Heart left ventricle (tissue), 13 donors: Measurements from ENCODE around the gene ZDHHC4.

Experiments
- POLR2A ChIP-seq, 2 donors: fragments of 450-650 bp; IDR thresholded peaks; one replicate each; pipeline ENCODE4 v1.6.1; 2017; ENCODE audit warnings: antibody characterized with exemption in 2 of 2, mild to moderate bottlenecking in 2 of 2, moderate library complexity in 2 of 2
- TF ChIP-seq, protein P1 (sequence below), 12 donors: fragments of 200-600 bp; sonication (generic) in 4 of 12; IDR thresholded peaks; one replicate each; pipeline versions ENCODE4 v1.5.0 to v1.8.0; 2018 to 2022; ENCODE audit warnings: antibody characterized with exemption in 12 of 12, mild to moderate bottlenecking in 5 of 12
- donor health status: ischemic (EF 13 %, LVEDD 7.1; RV severe dilation, severe dysfunction).
- donor health status: DM: no; HTN: yes; CAD: no.
- donor health status: DM: no; HTN: no; CAD: no.
- donor health status: ischemic (EF 25% LVEDD 6.9; RV normal size, moderate dysfunction).
- donor health status: ischemic (EF 25% LVEDD 5.7; RV mildly dilated, moderate dysfunction).
- donor health status: ischemic (EF 35%, LVEDD 5.7; RV mildly dilated, moderate dysfunction).
- donor health status: nonischemic (EF 11% LVEDD 7.7; RV severe dilation, severe dysfunction).
- donor health status: DM: yes; HTN: yes; CAD: no.
- donor health status: PGD.
- donor health status: ischemic (EF 29% LVEDD 5.4; RV normal size, mild dysfunction).
- donor health status: nonischemic (EF 23%, LVEDD 6.1; RV moderate dilation, normal function).

DNA sequence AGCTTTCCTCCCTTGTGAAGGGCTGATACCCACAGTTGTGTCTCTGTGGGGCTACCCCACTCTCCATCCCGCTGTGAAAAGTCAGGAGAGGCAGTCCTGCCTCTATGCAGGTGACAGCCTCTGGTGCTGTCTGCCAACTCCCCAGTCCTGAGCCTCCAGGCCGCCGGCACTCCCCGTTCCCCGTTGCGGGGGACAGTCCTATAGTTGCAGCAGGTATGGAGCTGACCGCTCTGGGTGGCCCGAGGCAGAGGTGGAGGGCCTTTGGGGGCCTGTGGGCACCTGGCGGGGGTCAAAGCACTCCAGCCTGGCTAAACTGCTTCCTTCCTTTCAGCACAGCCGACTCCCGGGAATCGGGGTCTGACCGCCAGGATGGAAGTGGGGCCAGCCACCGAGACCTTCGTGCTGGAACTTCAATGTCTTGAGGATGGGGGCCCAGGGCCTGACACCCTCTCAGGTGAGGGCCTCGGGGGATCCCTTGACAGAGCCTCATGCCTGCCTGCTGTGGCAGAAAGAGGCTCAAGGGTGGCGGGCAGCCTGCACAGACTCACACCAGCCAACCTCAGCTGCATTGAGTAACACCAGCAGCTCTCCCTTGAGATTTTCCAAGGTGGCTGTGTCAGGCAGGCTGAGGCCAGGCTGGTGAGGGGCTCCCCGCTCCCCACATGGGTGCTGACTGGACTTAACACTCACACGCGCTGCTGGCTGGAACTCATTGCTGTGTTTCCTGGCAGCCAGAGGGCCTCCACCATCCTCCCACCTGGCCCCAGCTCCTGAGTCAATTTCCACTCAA is 39.8 kb downstream of the ZDHHC4 start:
- TF ChIP-seq, protein P1, sequence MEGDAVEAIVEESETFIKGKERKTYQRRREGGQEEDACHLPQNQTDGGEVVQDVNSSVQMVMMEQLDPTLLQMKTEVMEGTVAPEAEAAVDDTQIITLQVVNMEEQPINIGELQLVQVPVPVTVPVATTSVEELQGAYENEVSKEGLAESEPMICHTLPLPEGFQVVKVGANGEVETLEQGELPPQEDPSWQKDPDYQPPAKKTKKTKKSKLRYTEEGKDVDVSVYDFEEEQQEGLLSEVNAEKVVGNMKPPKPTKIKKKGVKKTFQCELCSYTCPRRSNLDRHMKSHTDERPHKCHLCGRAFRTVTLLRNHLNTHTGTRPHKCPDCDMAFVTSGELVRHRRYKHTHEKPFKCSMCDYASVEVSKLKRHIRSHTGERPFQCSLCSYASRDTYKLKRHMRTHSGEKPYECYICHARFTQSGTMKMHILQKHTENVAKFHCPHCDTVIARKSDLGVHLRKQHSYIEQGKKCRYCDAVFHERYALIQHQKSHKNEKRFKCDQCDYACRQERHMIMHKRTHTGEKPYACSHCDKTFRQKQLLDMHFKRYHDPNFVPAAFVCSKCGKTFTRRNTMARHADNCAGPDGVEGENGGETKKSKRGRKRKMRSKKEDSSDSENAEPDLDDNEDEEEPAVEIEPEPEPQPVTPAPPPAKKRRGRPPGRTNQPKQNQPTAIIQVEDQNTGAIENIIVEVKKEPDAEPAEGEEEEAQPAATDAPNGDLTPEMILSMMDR (IDR thresholded peaks at IDR 0.05), result no peak
- no peak for TF ChIP-seq POLR2A (IDR thresholded peaks at IDR 0.05)
